IMR-90 (cell line): ENCODE data around the gene LTC4S. TPM values are rescaled to one million over a fixed set of nuclear protein-coding genes. Genes with fewer than 3 reads are reported as not detected.

ENCODE experiments used
- ATAC-seq: fragments of 200-7000 bp; cut with Tn5 transposase; 2 replicates; pipeline ENCODE4 v1.9.1; 2020; ENCODE audit warnings: low read depth, mild to moderate bottlenecking, moderate library complexity
- BruUV-seq: library from RNA; stranded (reverse); fragments of 400-500 nt; replicated peaks from 2 replicates; lab custom pipeline; 2021; lab: Mats Ljungman, UMichigan
- CTCF ChIA-PET: fragments of 300-600 bp; formaldehyde crosslinking; extraction: SDS; loops from one replicate; lab custom pipeline; 2021; ENCODE audit warnings: antibody characterized with exemption; lab: Yijun Ruan, JAX
- POLR2A ChIA-PET: fragments of 300-600 bp; sonication (Branson Sonifier 250); formaldehyde crosslinking; loops from one replicate; lab custom pipeline; 2022; ENCODE audit warnings: antibody characterized with exemption; ENCODE audit not compliant: unreplicated experiment; lab: Charles Lee
- DNase-seq: peaks from one replicate; pipeline ENCODE4 v3.0.0; 2013
- H2AFZ ChIP-seq: replicated peaks from 2 replicates; pipeline ENCODE3; 2013; ENCODE audit warnings: low read length, mild to moderate bottlenecking; ENCODE audit not compliant: poor library complexity
- H2AK5ac ChIP-seq: 2 replicates; pipeline ENCODE4 v1.6.1; 2013; ENCODE audit warnings: low read depth, low read length, inconsistent platforms
- H2AK9ac ChIP-seq: replicated peaks from 2 replicates; pipeline ENCODE3; 2013; ENCODE audit warnings: mild to moderate bottlenecking, low read depth, low read length, moderate library complexity; ENCODE audit not compliant: poor library complexity
- H2BK120ac ChIP-seq: 2 replicates; pipeline ENCODE4 v1.6.1; 2013; ENCODE audit warnings: low read depth, low read length, inconsistent platforms
- H2BK15ac ChIP-seq: 3 replicates; pipeline ENCODE4 v1.6.1; 2013; ENCODE audit warnings: low read depth, low read length, inconsistent platforms
- H2BK20ac ChIP-seq: 2 replicates; pipeline ENCODE4 v1.6.1; 2013; ENCODE audit warnings: low read depth, mild to moderate bottlenecking, inconsistent platforms, low read length, moderate library complexity
- H2BK5ac ChIP-seq: 2 replicates; pipeline ENCODE4 v1.6.1; 2013; ENCODE audit warnings: mild to moderate bottlenecking, low read depth, low read length, inconsistent platforms; ENCODE audit not compliant: poor library complexity, severe bottlenecking
- H3K14ac ChIP-seq: replicated peaks from 2 replicates; pipeline ENCODE4 v1.6.1; 2013; ENCODE audit warnings: low read depth, low read length, inconsistent platforms
- H3K18ac ChIP-seq: 2 replicates; pipeline ENCODE4 v1.6.1; 2013; ENCODE audit warnings: low read depth, low read length, control low read depth
- H3K23ac ChIP-seq: 2 replicates; pipeline ENCODE4 v1.6.1; 2013; ENCODE audit warnings: low read depth, low read length, inconsistent platforms
- H3K27ac ChIP-seq: 2 replicates; pipeline ENCODE4 v1.5.1; 2013; ENCODE audit warnings: mild to moderate bottlenecking, control low read depth, low read length; ENCODE audit not compliant: insufficient read depth
- H3K27me3 ChIP-seq: 2 replicates; pipeline ENCODE4 v1.6.1; 2013; ENCODE audit warnings: low read length; ENCODE audit not compliant: control insufficient read depth, insufficient read depth
- H3K36me3 ChIP-seq: 2 replicates; pipeline ENCODE4 v1.6.1; 2013; ENCODE audit warnings: low read length, mixed read lengths; ENCODE audit not compliant: control insufficient read depth, insufficient read depth
- H3K4ac ChIP-seq: 2 replicates; pipeline ENCODE4 v1.6.1; 2013; ENCODE audit warnings: low read depth, low read length, inconsistent platforms
- H3K4me1 ChIP-seq: 2 replicates; pipeline ENCODE4 v1.6.1; 2013; ENCODE audit warnings: low read length, mixed read lengths; ENCODE audit not compliant: control insufficient read depth, insufficient read depth
- H3K4me2 ChIP-seq: 2 replicates; pipeline ENCODE4 v1.6.1; 2013; ENCODE audit warnings: low read depth, mild to moderate bottlenecking, control low read depth, low read length, moderate library complexity
- H3K4me3 ChIP-seq: 2 replicates; pipeline ENCODE4 v1.5.1; 2013; ENCODE audit warnings: low read depth, mild to moderate bottlenecking, control low read depth, low read length, moderate library complexity; ENCODE audit not compliant: insufficient read depth
- H3K56ac ChIP-seq: 2 replicates; pipeline ENCODE4 v1.6.1; 2013; ENCODE audit warnings: low read length, inconsistent platforms; ENCODE audit not compliant: insufficient read depth; ENCODE audit errors: extremely low read depth
- H3K79me1 ChIP-seq, 2 experiments: 2 replicates each; pipeline ENCODE4 v1.6.1; 2013; ENCODE audit warnings: low read length in 2 of 2, inconsistent platforms in 1 of 2, low read depth in 1 of 2
- H3K9ac ChIP-seq: 2 replicates; pipeline ENCODE4 v1.6.1; 2013; ENCODE audit warnings: low read depth, low read length, control low read depth
- H3K9me1 ChIP-seq: 2 replicates; pipeline ENCODE4 v1.6.1; 2013; ENCODE audit warnings: low read length, inconsistent platforms; ENCODE audit not compliant: insufficient read depth
- H3K9me3 ChIP-seq: 2 replicates; pipeline ENCODE4 v1.6.1; 2013; ENCODE audit warnings: low read length; ENCODE audit not compliant: control insufficient read depth, insufficient read depth
- H4K20me1 ChIP-seq: 2 replicates; pipeline ENCODE4 v1.6.1; 2013; ENCODE audit warnings: low read length, inconsistent platforms; ENCODE audit not compliant: insufficient read depth
- H4K5ac ChIP-seq: 2 replicates; pipeline ENCODE4 v1.6.1; 2013; ENCODE audit warnings: mild to moderate bottlenecking, low read depth, low read length, control low read depth
- H4K8ac ChIP-seq, 2 experiments: 2 replicates each; pipeline ENCODE4 v1.6.1; 2013; ENCODE audit warnings: low read depth in 2 of 2, low read length in 2 of 2, control low read depth in 1 of 2, inconsistent platforms in 1 of 2
- H4K91ac ChIP-seq: 2 replicates; pipeline ENCODE4 v1.6.1; 2013; ENCODE audit warnings: low read depth, low read length, inconsistent platforms; ENCODE audit not compliant: insufficient read depth
- BHLHE40 ChIP-seq: fragments of 150-350 bp; IDR thresholded peaks from 2 replicates; pipeline ENCODE4 v1.6.1; 2016; ENCODE audit warnings: mild to moderate bottlenecking, low read depth, low read length
- CEBPB ChIP-seq: IDR thresholded peaks from 2 replicates; pipeline ENCODE4 v1.6.1; 2012; ENCODE audit warnings: low read depth, low read length, improper control_type of control experiment
- CHD1 ChIP-seq: IDR thresholded peaks from 2 replicates; pipeline ENCODE4 v1.6.1; 2012; ENCODE audit warnings: low read depth, low read length, improper control_type of control experiment
- CTCF ChIP-seq: conservative IDR thresholded peaks from 2 replicates; pipeline ENCODE4 v1.5.1; 2012; ENCODE audit warnings: mild to moderate bottlenecking, low read depth, low read length, improper control_type of control experiment
- ELK1 ChIP-seq: fragments of 150-350 bp; IDR thresholded peaks from 2 replicates; pipeline ENCODE4 v1.6.1; 2016; ENCODE audit warnings: low read depth, mild to moderate bottlenecking, low read length, moderate library complexity, borderline replicate concordance
- FOS ChIP-seq: fragments of 150-350 bp; IDR thresholded peaks from 2 replicates; pipeline ENCODE4 v1.6.1; 2016; ENCODE audit warnings: low read depth, low read length
- MAFK ChIP-seq: IDR thresholded peaks from 2 replicates; pipeline ENCODE4 v1.6.1; 2012; ENCODE audit warnings: low read depth, low read length, improper control_type of control experiment
- MAZ ChIP-seq: IDR thresholded peaks from 2 replicates; pipeline ENCODE4 v1.6.1; 2012; ENCODE audit warnings: low read depth, mild to moderate bottlenecking, low read length, improper control_type of control experiment, moderate library complexity, borderline replicate concordance
- MXI1 ChIP-seq: IDR thresholded peaks from 2 replicates; pipeline ENCODE4 v1.6.1; 2012; ENCODE audit warnings: low read depth, mild to moderate bottlenecking, low read length, moderate library complexity, borderline replicate concordance
- NFE2L2 ChIP-seq: fragments of 150-350 bp; IDR thresholded peaks from 2 replicates; pipeline ENCODE4 v1.6.1; 2016; ENCODE audit warnings: low read depth, mild to moderate bottlenecking, low read length
- POLR2A ChIP-seq: IDR thresholded peaks from 2 replicates; pipeline ENCODE4 v1.6.1; 2012; ENCODE audit warnings: mild to moderate bottlenecking, low read depth, low read length
- RAD21 ChIP-seq: IDR thresholded peaks from 2 replicates; pipeline ENCODE4 v1.6.1; 2012; ENCODE audit warnings: low read length, improper control_type of control experiment
- RCOR1 ChIP-seq: IDR thresholded peaks from 2 replicates; pipeline ENCODE4 v1.6.1; 2012; ENCODE audit warnings: mild to moderate bottlenecking, low read length, improper control_type of control experiment; ENCODE audit not compliant: insufficient replicate concordance
- RFX5 ChIP-seq: IDR thresholded peaks from 2 replicates; pipeline ENCODE4 v1.8.0; 2012; ENCODE audit warnings: low read depth, mild to moderate bottlenecking, low read length, moderate library complexity
- SMC3 ChIP-seq: fragments of 150-350 bp; IDR thresholded peaks from 2 replicates; pipeline ENCODE4 v1.6.1; 2016; ENCODE audit warnings: low read depth, mild to moderate bottlenecking, antibody characterized with exemption, low read length, moderate library complexity
- WGBS, 2 experiments: methylation state at CpG; one replicate each; pipeline versions ENCODE4 v1.1.5 to v1.1.7; 2013; ENCODE audit warnings: missing lambda C conversion rate in 2 of 2; ENCODE audit not compliant: insufficient read length in 1 of 2; ENCODE audit errors: extremely low coverage in 2 of 2; 5-methylcytosine and 5-hydroxymethylcytosine counted together
- dilution Hi-C: fragments of 300-500 bp; cut with HindIII; formaldehyde crosslinking; loops from one replicate; pipeline ENCODE4 v1.14.3; 2018; ENCODE audit warnings: low sequenced_read_pairs; ENCODE audit not compliant: unreplicated experiment
- in situ Hi-C: fragments of 300-500 bp; cut with MboI; formaldehyde crosslinking; loops from 3 replicates; pipeline ENCODE4 v1.14.3; 2019; ENCODE audit warnings: low sequenced_read_pairs, inconsistent platforms, mixed read lengths
- intact Hi-C: fragments of 100-400 bp; cut with micrococcal nuclease; formaldehyde crosslinking; loops from 2 replicates; pipeline ENCODE4 v1.10.0; 2022
- polyA plus RNA-seq, 3 experiments: library from polyadenylated mRNA; depleted of rRNA; stranded (reverse); fragments of >200 nt; gene quantifications; 2 replicates each; pipeline ENCODE4 v1.2.3, GENCODE V29; 2012; ENCODE audit warnings: low replicate concordance in 1 of 3
- total RNA-seq: library from RNA; depleted of rRNA; stranded (reverse); fragments of >200 nt; gene quantifications from 2 replicates; pipeline ENCODE4 v1.2.3, GENCODE V29; 2012
- TF ChIP-seq, protein P1 (sequence below): fragments of 150-350 bp; IDR thresholded peaks from 2 replicates; pipeline ENCODE4 v1.6.1; 2017; ENCODE audit warnings: mild to moderate bottlenecking, antibody characterized with exemption, low read length, low read depth

The LTC4S gene
- total and polyA plus RNA-seq, 2 of the 4 experiments (the other 2 are of a cell fraction): 0.72 TPM; not detected in 1

DNA sequence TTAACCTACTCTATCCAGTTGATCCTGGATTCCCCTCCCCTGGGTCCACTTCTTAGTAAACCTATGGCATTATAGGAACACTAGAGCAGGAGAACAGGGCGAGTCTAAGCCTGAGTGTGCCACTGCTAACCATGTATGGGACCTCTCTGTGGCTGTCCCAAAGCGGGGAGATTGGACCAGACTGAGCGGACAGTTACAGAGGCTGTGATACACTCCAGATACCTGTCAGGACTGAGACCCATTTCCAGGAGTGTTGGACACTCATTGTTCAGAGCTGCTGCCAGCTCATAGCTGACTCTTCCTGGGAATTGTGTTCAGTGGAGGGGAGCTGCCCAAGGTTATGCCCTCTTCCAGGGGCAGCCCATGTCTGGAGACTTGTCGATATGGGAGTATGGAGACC is 11.9 kb upstream of the LTC4S start:
- in situ Hi-C loops: no loop called here
- H3K27me3 ChIP-seq: no peaks in the 10 kb centered on the region
- ChIA-PET POLR2A (no interaction called here), CTCF (no interaction called here)
- H4K8ac ChIP-seq: no peak overlapping the region
- no peak overlapping the region for H2BK20ac ChIP-seq
- H2BK15ac ChIP-seq: no peak overlapping the region
- no peak overlapping the region for H3K23ac ChIP-seq
- no peak overlapping the region for H3K14ac ChIP-seq
- H3K9me1 ChIP-seq: no peaks in the 10 kb centered on the region
- no peak overlapping the region for H4K5ac ChIP-seq
- dilution Hi-C loops: no loop called here
- intact Hi-C loops: no loop called here
- no peak overlapping the region for H3K27ac ChIP-seq
- no peak overlapping the region for H2BK120ac ChIP-seq
- no peak overlapping the region for H3K4me3 ChIP-seq
- H3K56ac ChIP-seq: no peak overlapping the region
- DNase-seq: no peak
- WGBS, 2 experiments: 100% methylated on average over 3 of the region's 4 CpGs; no CpG with 5 or more reads in 1 of the 2 experiments
- H3K18ac ChIP-seq: no peak overlapping the region
- H3K4me2 ChIP-seq: no peak overlapping the region
- no peak overlapping the region for H2AFZ ChIP-seq
- no peak for ATAC-seq
- H3K9me3 ChIP-seq: no peaks in the 10 kb centered on the region
- H2AK9ac ChIP-seq: no peak overlapping the region
- BruUV-seq: no TSS peak
- H3K4ac ChIP-seq: no peak overlapping the region
- no peak overlapping the region for H2AK5ac ChIP-seq
- 0 out of 2 replicates have a peak, but pooled peaks cover 3% of the 10 kb centered on the region for H4K20me1 ChIP-seq
- peaks cover 0 to 5% of the 10 kb centered on the region in 2 experiments; a peak in 2 of 4 replicates for H3K79me1 ChIP-seq
- no peak overlapping the region for H2BK5ac ChIP-seq
- peaks cover 21% of the 10 kb centered on the region for H3K36me3 ChIP-seq
- TF ChIP-seq MXI1 (no peak), RAD21 (no peak), RCOR1 (no peak), SMC3 (no peak), MAFK (no peak), FOS (no peak), POLR2A (no peak), ELK1 (no peak), CEBPB (no peak), MAZ (no peak), CTCF (no peak), CHD1 (no peak), RFX5 (no peak), BHLHE40 (no peak), NFE2L2 (no peak)
- TF ChIP-seq, protein P1, sequence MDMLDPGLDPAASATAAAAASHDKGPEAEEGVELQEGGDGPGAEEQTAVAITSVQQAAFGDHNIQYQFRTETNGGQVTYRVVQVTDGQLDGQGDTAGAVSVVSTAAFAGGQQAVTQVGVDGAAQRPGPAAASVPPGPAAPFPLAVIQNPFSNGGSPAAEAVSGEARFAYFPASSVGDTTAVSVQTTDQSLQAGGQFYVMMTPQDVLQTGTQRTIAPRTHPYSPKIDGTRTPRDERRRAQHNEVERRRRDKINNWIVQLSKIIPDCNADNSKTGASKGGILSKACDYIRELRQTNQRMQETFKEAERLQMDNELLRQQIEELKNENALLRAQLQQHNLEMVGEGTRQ: no peak
- H3K4me1 ChIP-seq: no peaks in the 10 kb centered on the region
- no peak overlapping the region for H4K91ac ChIP-seq
- H3K9ac ChIP-seq: no peak overlapping the region
